Measurements from ENCODE around the gene MLEC.

The MLEC gene

DNA sequence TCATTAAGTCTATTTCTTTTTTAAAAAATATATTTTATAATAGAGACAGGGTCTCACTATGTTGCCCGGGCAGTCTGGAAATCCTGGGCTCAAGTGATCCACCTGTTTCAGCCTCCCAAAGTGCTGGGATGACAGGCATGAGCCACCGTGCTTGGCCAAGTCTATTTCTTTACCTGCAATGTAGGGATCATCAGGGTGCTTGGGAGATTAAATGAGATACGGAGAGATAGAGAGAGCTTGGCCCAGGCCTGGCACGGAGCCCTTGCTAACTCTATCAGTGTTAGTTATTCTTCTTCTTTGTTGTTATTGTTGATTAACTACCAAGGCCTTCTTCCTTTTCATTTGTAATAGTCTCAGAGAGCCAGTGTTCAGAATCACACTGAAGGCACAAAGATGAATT is 43.4 kb upstream of the MLEC start:
- Histone ChIP-seq H4K20me1 (ENCODE audit: insufficient read depth, low read length) (no peaks in the 10 kb centered on the region), H3K36me3 (replicated peaks; ENCODE audit: insufficient read depth, low read length) (no peaks in the 10 kb centered on the region), H2AFZ (ENCODE audit: low read length) (no peak overlapping the region), H3F3A (ENCODE audit: insufficient read depth, low read length) (no peaks in the 10 kb centered on the region), H3K4me1 (ENCODE audit: low read length) (no peaks in the 10 kb centered on the region), H3K27ac (ENCODE audit: low read length) (no peak overlapping the region), H3K9me2 (replicated peaks; ENCODE audit: insufficient read depth, low read length) (no peaks in the 10 kb centered on the region), H3K4me2 (ENCODE audit: low read depth, low read length) (no peak overlapping the region), H3K27me3 (replicated peaks; ENCODE audit: insufficient read depth, low read length) (peaks cover 15% of the 10 kb centered on the region; the same call in 1 of the 2 replicates), H3K9ac (ENCODE audit: low read length) (no peak overlapping the region), H3K9me3 (replicated peaks; ENCODE audit: insufficient read depth, low read length) (no peaks in the 10 kb centered on the region), H3K4me3 (ENCODE audit: low read length) (no peak overlapping the region), H3K79me2 (ENCODE audit: low read length) (no peaks in the 10 kb centered on the region)
- TF ChIP-seq EZH2 (optimal IDR thresholded peaks at IDR 0.05; ENCODE audit: low read depth, low read length) (no peak), EZH2phosphoT487 (IDR thresholded peaks at IDR 0.05; ENCODE audit: low read length) (no peak), CTCF (IDR thresholded peaks at IDR 0.05; ENCODE audit: low read length) (no peak)
- no peak for DNase-seq

- H3K9ac ChIP-seq (ENCODE audit: low read length): no peak overlapping the region
- H3K27ac ChIP-seq (ENCODE audit: low read length): no peak overlapping the region
- H3K9me3 ChIP-seq (replicated peaks; ENCODE audit: insufficient read depth, low read length): no peaks in the 10 kb centered on the region
- H2AFZ ChIP-seq (ENCODE audit: low read length): no peak overlapping the region
- H3K4me2 ChIP-seq (ENCODE audit: low read depth, low read length): no peak overlapping the region
- no peaks in the 10 kb centered on the region for H3F3A ChIP-seq (ENCODE audit: insufficient read depth, low read length)
- no peaks in the 10 kb centered on the region for H3K36me3 ChIP-seq (replicated peaks; ENCODE audit: insufficient read depth, low read length)
- no peaks in the 10 kb centered on the region for H3K79me2 ChIP-seq (ENCODE audit: low read length)
- H4K20me1 ChIP-seq (ENCODE audit: insufficient read depth, low read length): no peaks in the 10 kb centered on the region
- no peak for TF ChIP-seq EZH2phosphoT487 (IDR thresholded peaks at IDR 0.05; ENCODE audit: low read length)
- no peak for TF ChIP-seq CTCF (IDR thresholded peaks at IDR 0.05; ENCODE audit: low read length)
- TF ChIP-seq EZH2 (optimal IDR thresholded peaks at IDR 0.05; ENCODE audit: low read depth, low read length): no peak
- no peak for DNase-seq
- no peaks in the 10 kb centered on the region for H3K9me2 ChIP-seq (replicated peaks; ENCODE audit: insufficient read depth, low read length)
- peaks cover 30% of the 10 kb centered on the region for H3K27me3 ChIP-seq (replicated peaks; ENCODE audit: insufficient read depth, low read length)
- no peak overlapping the region for H3K4me3 ChIP-seq (ENCODE audit: low read length)
- H3K4me1 ChIP-seq (ENCODE audit: low read length): no peaks in the 10 kb centered on the region
Observed at GRCh38 chr12:120646044-120646443, 40.9 kb upstream of the MLEC start.

GRCh38 chr12:120647375-120647755 is 39.6 kb upstream of the MLEC start:
- Histone ChIP-seq H3K9me2 (replicated peaks; ENCODE audit: insufficient read depth, low read length) (no peaks in the 10 kb centered on the region), H3K4me1 (ENCODE audit: low read length) (no peaks in the 10 kb centered on the region), H3K9me3 (replicated peaks; ENCODE audit: insufficient read depth, low read length) (no peaks in the 10 kb centered on the region), H3K4me3 (ENCODE audit: low read length) (no peak overlapping the region), H3F3A (ENCODE audit: insufficient read depth, low read length) (no peaks in the 10 kb centered on the region), H3K79me2 (ENCODE audit: low read length) (no peaks in the 10 kb centered on the region), H3K4me2 (ENCODE audit: low read depth, low read length) (no peak overlapping the region), H2AFZ (ENCODE audit: low read length) (no peak overlapping the region), H3K36me3 (replicated peaks; ENCODE audit: insufficient read depth, low read length) (no peaks in the 10 kb centered on the region), H4K20me1 (ENCODE audit: insufficient read depth, low read length) (no peaks in the 10 kb centered on the region), H3K27me3 (replicated peaks; ENCODE audit: insufficient read depth, low read length) (peaks cover 30% of the 10 kb centered on the region), H3K9ac (ENCODE audit: low read length) (no peak overlapping the region), H3K27ac (ENCODE audit: low read length) (no peak overlapping the region)
- no peak for TF ChIP-seq CTCF (IDR thresholded peaks at IDR 0.05; ENCODE audit: low read length)
- no peak for TF ChIP-seq EZH2phosphoT487 (IDR thresholded peaks at IDR 0.05; ENCODE audit: low read length)
- no peak for TF ChIP-seq EZH2 (optimal IDR thresholded peaks at IDR 0.05; ENCODE audit: low read depth, low read length)
- DNase-seq: no peak
